Right atrium auricular region (tissue), 2 donors: ENCODE measurements around the gene DCST1. TPM values are rescaled to one million over a fixed set of nuclear protein-coding genes. Genes with fewer than 3 reads are reported as not detected.

Experiments used
- DNase-seq: peaks from one replicate; pipeline ENCODE4 v3.0.0-alpha.2; 2019; ENCODE audit warnings: low spot score
- H3K27ac ChIP-seq, 2 donors: fragments of 200-600 bp; sonication (generic); 1 replicate in 1 of 2; 2 replicates in 1 of 2; pipeline ENCODE4 v1.5.1; 2016 to 2019
- H3K27me3 ChIP-seq, 2 donors: fragments of 200-600 bp; sonication (generic); one replicate each; pipeline versions ENCODE4 v1.5.1 to v1.6.0; 2017 to 2019
- H3K36me3 ChIP-seq: fragments of 200-600 bp; sonication (generic); one replicate; pipeline ENCODE4 v1.5.1; 2016
- H3K4me1 ChIP-seq, 2 donors: fragments of 200-600 bp; sonication (generic); one replicate each; pipeline versions ENCODE4 v1.5.1 to v1.6.0; 2017 to 2019
- H3K4me3 ChIP-seq, 2 donors: fragments of 200-600 bp; sonication (generic); 1 replicate in 1 of 2; 2 replicates in 1 of 2; pipeline ENCODE4 v1.5.1; 2017 to 2019; ENCODE audit warnings: mild to moderate bottlenecking in 1 of 2, moderate library complexity in 1 of 2
- H3K9me3 ChIP-seq, 2 donors: fragments of 200-600 bp; sonication (generic); one replicate each; pipeline ENCODE4 v1.5.1; 2019
- CTCF ChIP-seq, 2 donors: fragments of 200-600 bp; sonication (generic); IDR thresholded peaks; one replicate each; pipeline ENCODE4 v1.5.1; 2019; ENCODE audit warnings: antibody characterized with exemption in 2 of 2
- total RNA-seq, 2 donors: library from RNA; depleted of rRNA; stranded (reverse); fragments of >200 nt; gene quantifications; one replicate each; pipeline ENCODE4 v1.1.0, GENCODE V29; 2016

DCST1 gene
- total RNA-seq, 2 donors from 2014 or later, result not detected

GRCh38 chr1:155050560-155051341 is 17.1 kb downstream of the DCST1 start, which contains the start of gene ADAM15:
TSS of gene ADAM15 (plus strand) at chr1:155051316. CDS start at chr1:155051387, 71 bp downstream.
- H3K4me3 ChIP-seq, result peak within 1 kb of the TSS; percentile 63 to 77
- peaks cover 14% of the 10 kb centered on the region for H3K36me3 ChIP-seq
- no peaks in the 10 kb centered on the region for H3K27me3 ChIP-seq
- H3K4me1 ChIP-seq, result peaks cover 0 to 37% of the 10 kb centered on the region in 2 donors
- TF ChIP-seq CTCF (IDR thresholded peaks at IDR 0.05), result peak; percentile 88 to 96
- peak within 1 kb of the TSS; percentile 91 to 98 for H3K27ac ChIP-seq
- H3K9me3 ChIP-seq, result no peaks in the 10 kb centered on the region
- peak; percentile 77 for DNase-seq

- Histone ChIP-seq H3K27ac (peak overlapping the region; percentile 91 to 98), H3K4me1 (peaks cover 0 to 37% of the 10 kb centered on the region in 2 donors), H3K9me3 (no peaks in the 10 kb centered on the region), H3K27me3 (no peaks in the 10 kb centered on the region), H3K36me3 (peaks cover 20% of the 10 kb centered on the region), H3K4me3 (peak overlapping the region; percentile 63 to 77)
- no peak for TF ChIP-seq CTCF (IDR thresholded peaks at IDR 0.05)
- no peak for DNase-seq
Measured at GRCh38 chr1:155051342-155051776, 17.7 kb downstream of the DCST1 start.

GRCh38 chr1:155051777-155052398 is 18.3 kb downstream of the DCST1 start:
- Histone ChIP-seq H3K9me3 (no peaks in the 10 kb centered on the region), H3K36me3 (peaks cover 25% of the 10 kb centered on the region), H3K27me3 (no peaks in the 10 kb centered on the region), H3K4me1 (peaks cover 0 to 37% of the 10 kb centered on the region in 2 donors), H3K4me3 (peak overlapping the region; percentile 63 to 77), H3K27ac (peak overlapping the region; percentile 91 to 98)
- peak; percentile 75 for DNase-seq
- TF ChIP-seq CTCF (IDR thresholded peaks at IDR 0.05), result no peak

GRCh38 chr1:155052439-155053395 is 19.1 kb downstream of the DCST1 start:
- Histone ChIP-seq H3K4me1 (peaks cover 0 to 37% of the 10 kb centered on the region in 2 donors), H3K27me3 (no peaks in the 10 kb centered on the region), H3K4me3 (peak overlapping the region; percentile 63 to 77), H3K27ac (peak overlapping the region; percentile 91 to 98), H3K9me3 (no peaks in the 10 kb centered on the region), H3K36me3 (peaks cover 33% of the 10 kb centered on the region)
- no peak for TF ChIP-seq CTCF (IDR thresholded peaks at IDR 0.05)
- no peak for DNase-seq

- Histone ChIP-seq H3K27me3 (no peaks in the 10 kb centered on the region), H3K4me3 (peak overlapping the region in 1 of 2 donors; percentile 77), H3K4me1 (peaks cover 0 to 37% of the 10 kb centered on the region in 2 donors), H3K9me3 (no peaks in the 10 kb centered on the region), H3K27ac (no peak overlapping the region), H3K36me3 (peaks cover 42% of the 10 kb centered on the region)
- DNase-seq, result no peak
- TF ChIP-seq CTCF (IDR thresholded peaks at IDR 0.05), result no peak
Measured at GRCh38 chr1:155053531-155054105, 20.0 kb downstream of the DCST1 start.
